OCI-LY1 (cell line): ENCODE measurements around the gene CCDC91.

Experiments used
- H2AFZ ChIP-seq: fragments of 200-600 bp; sonication (generic), shearing (Covaris generic); 2 replicates; pipeline ENCODE4 v1.6.0; 2014; ENCODE audit warnings: antibody characterized with exemption, mild to moderate bottlenecking, low read length
- H3F3A ChIP-seq: fragments of 200-600 bp; sonication (generic), shearing (Covaris generic); 2 replicates; pipeline ENCODE4 v1.6.0; 2014; ENCODE audit warnings: mild to moderate bottlenecking, antibody characterized with exemption, low read length, moderate library complexity; ENCODE audit not compliant: insufficient read depth
- H3K27ac ChIP-seq: fragments of 200-600 bp; sonication (generic); 2 replicates; pipeline ENCODE4 v1.5.1; 2014; ENCODE audit warnings: low read length, mixed run types, mild to moderate bottlenecking, low read depth; ENCODE audit not compliant: poor library complexity, severe bottlenecking
- H3K27me3 ChIP-seq: fragments of 200-600 bp; sonication (generic); 2 replicates; pipeline ENCODE4 v1.6.0; 2014; ENCODE audit warnings: antibody characterized with exemption, mild to moderate bottlenecking, low read length, moderate library complexity; ENCODE audit not compliant: insufficient read depth
- H3K36me3 ChIP-seq: fragments of 200-600 bp; sonication (generic); 2 replicates; pipeline ENCODE4 v1.6.1; 2014; ENCODE audit warnings: mild to moderate bottlenecking, antibody characterized with exemption, low read length, moderate library complexity, mixed read lengths; ENCODE audit not compliant: insufficient read depth
- H3K4me1 ChIP-seq: fragments of 200-600 bp; sonication (generic); 2 replicates; pipeline ENCODE4 v1.5.1; 2014; ENCODE audit warnings: mild to moderate bottlenecking, low read length, moderate library complexity; ENCODE audit not compliant: insufficient read depth, severe bottlenecking
- H3K4me2 ChIP-seq: fragments of 200-600 bp; sonication (generic), shearing (Covaris generic); 2 replicates; pipeline ENCODE4 v1.6.1; 2014; ENCODE audit warnings: low read length
- H3K4me3 ChIP-seq: fragments of 200-600 bp; sonication (generic); 2 replicates; pipeline ENCODE4 v1.5.1; 2014; ENCODE audit warnings: low read length, low read depth, mild to moderate bottlenecking, mixed read lengths; ENCODE audit not compliant: poor library complexity, severe bottlenecking
- H3K79me2 ChIP-seq: fragments of 200-600 bp; shearing (Covaris generic); 2 replicates; pipeline ENCODE4 v1.6.1; 2016; ENCODE audit warnings: mixed run types, low read length, mixed read lengths; ENCODE audit not compliant: insufficient read depth
- H3K9ac ChIP-seq: fragments of 200-600 bp; sonication (generic), shearing (Covaris generic); 2 replicates; pipeline ENCODE4 v1.6.1; 2014; ENCODE audit warnings: mild to moderate bottlenecking, low read length, mixed read lengths
- H3K9me2 ChIP-seq: fragments of 200-600 bp; sonication (generic), shearing (Covaris generic); 2 replicates; pipeline ENCODE4 v1.6.1; 2014; ENCODE audit warnings: low read depth, mild to moderate bottlenecking, low read length, mixed read lengths
- H3K9me3 ChIP-seq: fragments of 200-600 bp; shearing (Covaris generic); 2 replicates; pipeline ENCODE4 v1.6.1; 2014; ENCODE audit warnings: low read length, mixed read lengths
- H4K20me1 ChIP-seq: fragments of 200-600 bp; sonication (generic), shearing (Covaris generic); 2 replicates; pipeline ENCODE4 v1.6.0; 2016; ENCODE audit warnings: mild to moderate bottlenecking, low read length; ENCODE audit not compliant: insufficient read depth
- EZH2 ChIP-seq: fragments of 200-600 bp; sonication (generic), shearing (Covaris generic); IDR thresholded peaks from 2 replicates; pipeline ENCODE4 v1.8.0; 2017; ENCODE audit warnings: borderline replicate concordance, mixed run types, mild to moderate bottlenecking, antibody characterized with exemption, low read length, moderate library complexity, mixed read lengths
- TF ChIP-seq, protein P1 (sequence below): fragments of 200-600 bp; sonication (generic), shearing (Covaris generic); IDR thresholded peaks from 2 replicates; pipeline ENCODE4 v1.5.1; 2017; ENCODE audit warnings: mild to moderate bottlenecking, antibody characterized with exemption, low read length, moderate library complexity, mixed read lengths

CCDC91 gene

DNA sequence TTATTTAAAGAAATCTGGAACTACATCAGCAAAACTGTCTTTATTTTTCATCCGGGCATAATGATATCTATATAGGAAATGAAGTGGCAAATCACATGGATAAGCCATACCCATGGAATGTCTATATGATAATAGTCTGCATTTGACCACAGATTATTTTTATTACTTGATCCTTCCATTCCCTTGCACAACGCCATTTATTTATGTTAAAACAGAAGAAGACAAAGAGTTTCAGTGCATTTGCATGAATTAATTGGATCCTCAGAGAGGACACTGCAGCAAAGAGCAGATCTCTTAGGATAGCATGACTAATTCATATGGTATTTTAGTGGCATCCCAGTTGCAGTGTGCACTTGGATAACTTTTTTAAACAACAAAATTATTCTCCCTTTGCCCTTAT, 345.0 kb downstream of the CCDC91 start:
- Histone ChIP-seq H4K20me1 (no peaks in the 10 kb centered on the region), H2AFZ (no peak overlapping the region), H3K4me3 (no peak overlapping the region), H3K9ac (no peak overlapping the region), H3F3A (no peaks in the 10 kb centered on the region), H3K9me2 (no peaks in the 10 kb centered on the region), H3K79me2 (no peaks in the 10 kb centered on the region), H3K4me1 (no peaks in the 10 kb centered on the region), H3K27me3 (no peaks in the 10 kb centered on the region), H3K9me3 (0 out of 2 replicates have a peak, but pooled peaks cover 2% of the 10 kb centered on the region), H3K27ac (no peak overlapping the region), H3K4me2 (no peak overlapping the region), H3K36me3 (no peaks in the 10 kb centered on the region)
- TF ChIP-seq EZH2: no peak
- TF ChIP-seq, protein P1, sequence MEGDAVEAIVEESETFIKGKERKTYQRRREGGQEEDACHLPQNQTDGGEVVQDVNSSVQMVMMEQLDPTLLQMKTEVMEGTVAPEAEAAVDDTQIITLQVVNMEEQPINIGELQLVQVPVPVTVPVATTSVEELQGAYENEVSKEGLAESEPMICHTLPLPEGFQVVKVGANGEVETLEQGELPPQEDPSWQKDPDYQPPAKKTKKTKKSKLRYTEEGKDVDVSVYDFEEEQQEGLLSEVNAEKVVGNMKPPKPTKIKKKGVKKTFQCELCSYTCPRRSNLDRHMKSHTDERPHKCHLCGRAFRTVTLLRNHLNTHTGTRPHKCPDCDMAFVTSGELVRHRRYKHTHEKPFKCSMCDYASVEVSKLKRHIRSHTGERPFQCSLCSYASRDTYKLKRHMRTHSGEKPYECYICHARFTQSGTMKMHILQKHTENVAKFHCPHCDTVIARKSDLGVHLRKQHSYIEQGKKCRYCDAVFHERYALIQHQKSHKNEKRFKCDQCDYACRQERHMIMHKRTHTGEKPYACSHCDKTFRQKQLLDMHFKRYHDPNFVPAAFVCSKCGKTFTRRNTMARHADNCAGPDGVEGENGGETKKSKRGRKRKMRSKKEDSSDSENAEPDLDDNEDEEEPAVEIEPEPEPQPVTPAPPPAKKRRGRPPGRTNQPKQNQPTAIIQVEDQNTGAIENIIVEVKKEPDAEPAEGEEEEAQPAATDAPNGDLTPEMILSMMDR: no peak

DNA sequence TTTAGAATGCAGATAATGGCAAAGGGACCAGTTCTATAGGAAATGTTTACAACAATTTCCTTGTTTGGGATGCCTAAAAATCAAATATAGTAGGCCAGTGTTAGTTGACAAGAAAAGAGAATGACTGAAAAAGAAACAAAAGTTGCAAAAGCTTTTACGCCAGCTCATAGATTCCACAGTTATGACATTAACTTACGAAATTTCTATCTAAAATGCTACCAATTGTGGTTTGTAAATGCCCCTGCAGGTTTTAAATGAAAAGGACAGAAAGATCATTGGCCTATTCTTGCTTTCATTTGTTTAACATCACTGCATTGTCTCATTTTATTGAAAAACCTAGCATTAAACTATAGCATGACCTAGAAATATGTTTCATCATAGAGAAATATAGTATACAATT, 345.8 kb downstream of the CCDC91 start:
- TF ChIP-seq, protein P1: no peak
- TF ChIP-seq EZH2: no peak
- Histone ChIP-seq H3K4me2 (no peak overlapping the region), H2AFZ (no peak overlapping the region), H3K79me2 (no peaks in the 10 kb centered on the region), H3K27me3 (no peaks in the 10 kb centered on the region), H3K9me3 (0 out of 2 replicates have a peak, but pooled peaks cover 2% of the 10 kb centered on the region), H3K27ac (no peak overlapping the region), H3K36me3 (no peaks in the 10 kb centered on the region), H3K9ac (no peak overlapping the region), H3K4me1 (no peaks in the 10 kb centered on the region), H3K4me3 (no peak overlapping the region), H3K9me2 (no peaks in the 10 kb centered on the region), H3F3A (no peaks in the 10 kb centered on the region), H4K20me1 (no peaks in the 10 kb centered on the region)

DNA sequence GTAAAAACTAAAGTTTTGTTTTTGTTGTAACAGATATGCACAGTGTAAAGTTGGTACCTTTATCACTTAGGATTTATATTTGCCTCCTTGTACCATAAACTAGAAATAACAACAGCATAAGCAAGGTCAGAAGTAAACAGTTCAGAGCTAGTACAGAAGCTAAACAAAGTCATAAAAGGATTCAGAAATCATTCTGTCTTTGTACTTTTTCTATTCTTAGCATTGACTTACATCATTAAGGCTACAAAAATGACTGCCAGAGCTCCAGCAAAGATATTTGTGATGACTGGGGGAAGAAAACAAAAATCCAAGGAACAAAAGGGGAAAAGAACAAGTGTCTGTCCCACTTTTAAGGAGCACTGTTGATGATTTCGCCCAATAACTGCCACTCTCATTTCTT, 347.2 kb downstream of the CCDC91 start:
- Histone ChIP-seq H3K4me2 (no peak overlapping the region), H3K36me3 (no peaks in the 10 kb centered on the region), H3K79me2 (no peaks in the 10 kb centered on the region), H3F3A (no peaks in the 10 kb centered on the region), H4K20me1 (no peaks in the 10 kb centered on the region), H3K9me3 (0 out of 2 replicates have a peak, but pooled peaks cover 2% of the 10 kb centered on the region), H3K27ac (no peak overlapping the region), H3K9ac (no peak overlapping the region), H3K27me3 (no peaks in the 10 kb centered on the region), H3K9me2 (no peaks in the 10 kb centered on the region), H3K4me1 (no peaks in the 10 kb centered on the region), H3K4me3 (no peak overlapping the region), H2AFZ (no peak overlapping the region)
- no peak for TF ChIP-seq EZH2
- TF ChIP-seq, protein P1: no peak
